Gastroesophageal sphincter (tissue), 4 donors: ENCODE data around the gene SLC36A4. TPM values are rescaled to one million over a fixed set of nuclear protein-coding genes. Genes with fewer than 3 reads are reported as not detected.
"Not testable (repeated sequence)": the region's sequence is repeated elsewhere in the genome, so short reads cannot be mapped to it uniquely, and the experiment has no call there.

Experiments used
- ATAC-seq: fragments of 150-250 bp; one replicate; pipeline ENCODE4 v1.9.1; 2016; ENCODE audit warnings: mild to moderate bottlenecking, moderate library complexity
- H3K27ac ChIP-seq, 4 donors: fragments of 200-600 bp; sonication (generic) in 3 of 4; 1 replicate in 3 of 4; 2 replicates in 1 of 4; pipeline ENCODE4 v1.5.1; 2016 to 2019
- H3K27me3 ChIP-seq: fragments of 200-600 bp; sonication (generic); one replicate; pipeline ENCODE4 v1.5.1; 2019
- H3K36me3 ChIP-seq, 2 donors: fragments of 200-600 bp; sonication (generic); one replicate each; pipeline ENCODE4 v1.5.1; 2019; ENCODE audit warnings: control low read depth in 1 of 2
- H3K4me1 ChIP-seq, 3 donors: fragments of 200-600 bp; sonication (generic); 1 replicate in 2 of 3; 2 replicates in 1 of 3; pipeline ENCODE4 v1.5.1; 2016 to 2019; ENCODE audit warnings: control low read depth in 2 of 3
- H3K4me3 ChIP-seq, 2 donors: fragments of 200-600 bp; sonication (generic); one replicate each; pipeline ENCODE4 v1.5.1; 2019; ENCODE audit warnings: mild to moderate bottlenecking in 1 of 2, moderate library complexity in 1 of 2
- H3K9me3 ChIP-seq, 3 donors: fragments of 200-600 bp; sonication (generic); one replicate each; pipeline ENCODE4 v1.5.1; 2017 to 2019; ENCODE audit warnings: control low read depth in 2 of 3
- EP300 ChIP-seq: sonication (generic); formaldehyde crosslinking; IDR thresholded peaks from one replicate; pipeline ENCODE4 v1.6.1; 2017; ENCODE audit warnings: antibody characterized with exemption, mild to moderate bottlenecking
- POLR2A ChIP-seq, 2 donors: fragments of 450-650 bp; IDR thresholded peaks; one replicate each; pipeline ENCODE4 v1.6.1; 2017; ENCODE audit warnings: antibody characterized with exemption in 2 of 2, mild to moderate bottlenecking in 2 of 2, moderate library complexity in 1 of 2
- POLR2AphosphoS5 ChIP-seq: sonication (generic); formaldehyde crosslinking; IDR thresholded peaks from one replicate; pipeline ENCODE4 v1.6.1; 2017; ENCODE audit warnings: antibody characterized with exemption
- WGBS, 2 donors: methylation state at CpG; one replicate each; pipeline ENCODE4 v1.1.5; 2018; ENCODE audit warnings: low coverage in 1 of 2; 5-methylcytosine and 5-hydroxymethylcytosine counted together
- total RNA-seq, 4 donors: library from RNA; depleted of rRNA; stranded (reverse); fragments of >200 nt; gene quantifications; one replicate each; pipeline ENCODE4 v1.1.0, GENCODE V29; 2016
- TF ChIP-seq, protein P1 (sequence below), 4 experiments: fragments of 200-600 bp in 2 of 4; fragments of 450-650 bp in 2 of 4; sonication (generic) in 1 of 4; IDR thresholded peaks; one replicate each; pipeline ENCODE4 v1.5.1; 2017 to 2019; ENCODE audit warnings: antibody characterized with exemption in 4 of 4, mild to moderate bottlenecking in 2 of 4, moderate library complexity in 2 of 4

SLC36A4 gene
- total RNA-seq, 4 donors from 2014 or later = 10.4 to 21.9 (median 18.9) TPM

DNA sequence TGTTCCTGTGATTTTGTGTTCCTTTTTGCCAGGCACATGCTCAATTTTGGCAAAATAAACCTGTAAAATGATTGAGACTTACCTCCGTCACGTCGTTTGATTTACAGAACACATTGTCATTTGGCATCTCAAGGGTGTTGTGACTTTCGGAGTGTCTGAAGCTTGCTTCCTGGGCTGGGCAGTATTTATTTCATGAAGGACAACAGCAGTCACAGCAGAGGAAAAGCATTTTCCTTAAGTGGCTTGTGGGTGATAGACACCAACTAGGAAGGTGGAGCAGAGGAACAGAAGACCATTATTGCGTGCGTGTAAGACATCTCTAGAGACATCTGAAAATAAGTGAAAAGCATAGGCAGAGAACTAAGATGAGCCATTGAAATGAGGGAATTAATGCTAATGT, 80.2 kb downstream of the SLC36A4 start:
- no peak for ATAC-seq
- Histone ChIP-seq H3K27me3 (no peaks in the 10 kb centered on the region), H3K27ac (no peak overlapping the region), H3K36me3 (no peaks in the 10 kb centered on the region), H3K4me3 (no peak overlapping the region), H3K9me3 (no peaks in the 10 kb centered on the region), H3K4me1 (no peaks in the 10 kb centered on the region)
- WGBS, 2 donors = 37 to 72% methylated on average over 2 to 6 of the region's 6 CpGs
- TF ChIP-seq, protein P1, sequence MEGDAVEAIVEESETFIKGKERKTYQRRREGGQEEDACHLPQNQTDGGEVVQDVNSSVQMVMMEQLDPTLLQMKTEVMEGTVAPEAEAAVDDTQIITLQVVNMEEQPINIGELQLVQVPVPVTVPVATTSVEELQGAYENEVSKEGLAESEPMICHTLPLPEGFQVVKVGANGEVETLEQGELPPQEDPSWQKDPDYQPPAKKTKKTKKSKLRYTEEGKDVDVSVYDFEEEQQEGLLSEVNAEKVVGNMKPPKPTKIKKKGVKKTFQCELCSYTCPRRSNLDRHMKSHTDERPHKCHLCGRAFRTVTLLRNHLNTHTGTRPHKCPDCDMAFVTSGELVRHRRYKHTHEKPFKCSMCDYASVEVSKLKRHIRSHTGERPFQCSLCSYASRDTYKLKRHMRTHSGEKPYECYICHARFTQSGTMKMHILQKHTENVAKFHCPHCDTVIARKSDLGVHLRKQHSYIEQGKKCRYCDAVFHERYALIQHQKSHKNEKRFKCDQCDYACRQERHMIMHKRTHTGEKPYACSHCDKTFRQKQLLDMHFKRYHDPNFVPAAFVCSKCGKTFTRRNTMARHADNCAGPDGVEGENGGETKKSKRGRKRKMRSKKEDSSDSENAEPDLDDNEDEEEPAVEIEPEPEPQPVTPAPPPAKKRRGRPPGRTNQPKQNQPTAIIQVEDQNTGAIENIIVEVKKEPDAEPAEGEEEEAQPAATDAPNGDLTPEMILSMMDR (IDR thresholded peaks at IDR 0.05) = no peak
- TF ChIP-seq POLR2AphosphoS5 (no peak), EP300 (no peak), POLR2A (IDR thresholded peaks at IDR 0.05) (no peak)

DNA sequence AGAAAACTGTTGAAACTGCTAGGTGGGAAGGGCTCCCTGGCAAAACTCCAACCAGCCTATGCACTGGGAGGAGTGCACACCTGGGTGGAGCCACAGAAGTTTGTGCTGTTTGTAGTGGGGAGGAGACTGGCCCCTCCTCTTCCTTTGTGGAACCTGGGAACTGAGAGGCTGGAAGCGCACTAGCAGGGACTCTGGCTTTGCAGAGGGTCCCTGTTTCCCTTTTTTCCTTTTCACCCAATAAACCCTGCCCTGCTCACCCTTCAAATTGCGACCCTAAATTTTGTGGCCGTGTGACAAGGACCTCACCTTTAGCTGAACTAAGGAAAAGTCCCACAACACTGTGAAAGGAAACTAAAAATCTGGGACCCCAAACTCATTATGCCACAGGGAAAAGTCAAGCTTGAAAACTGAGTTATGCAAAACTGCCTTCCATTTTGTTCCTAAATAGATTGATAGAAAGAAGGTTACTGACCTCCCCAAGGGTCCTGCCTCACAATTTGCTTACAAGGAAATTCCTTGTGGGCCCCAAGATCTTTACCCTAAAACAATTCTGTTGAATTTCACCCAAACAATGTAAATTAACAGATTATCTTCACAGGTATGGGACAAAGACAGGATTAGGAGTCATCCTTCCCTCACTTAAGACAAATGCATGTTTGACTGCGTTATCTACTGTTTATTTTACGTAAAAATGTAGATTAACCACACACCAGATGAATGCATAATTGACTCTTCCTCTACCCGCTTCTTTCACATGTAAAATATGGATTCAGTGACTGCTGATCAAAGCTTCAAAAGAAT, 81.0 kb downstream of the SLC36A4 start:
- 52 to 68% methylated on average over 5 to 6 of the region's 6 CpGs for WGBS, 2 donors
- no peaks in the 10 kb centered on the region for H3K27me3 ChIP-seq
- H3K27ac ChIP-seq = no peak overlapping the region
- H3K9me3 ChIP-seq = no peaks in the 10 kb centered on the region
- TF ChIP-seq POLR2A (IDR thresholded peaks at IDR 0.05) = no peak
- no peak for TF ChIP-seq POLR2AphosphoS5
- no peak for TF ChIP-seq EP300
- TF ChIP-seq, protein P1 (IDR thresholded peaks at IDR 0.05) = no peak
- H3K4me3 ChIP-seq = no peak overlapping the region
- no peaks in the 10 kb centered on the region for H3K36me3 ChIP-seq
- H3K4me1 ChIP-seq = no peaks in the 10 kb centered on the region
- no peak for ATAC-seq

DNA sequence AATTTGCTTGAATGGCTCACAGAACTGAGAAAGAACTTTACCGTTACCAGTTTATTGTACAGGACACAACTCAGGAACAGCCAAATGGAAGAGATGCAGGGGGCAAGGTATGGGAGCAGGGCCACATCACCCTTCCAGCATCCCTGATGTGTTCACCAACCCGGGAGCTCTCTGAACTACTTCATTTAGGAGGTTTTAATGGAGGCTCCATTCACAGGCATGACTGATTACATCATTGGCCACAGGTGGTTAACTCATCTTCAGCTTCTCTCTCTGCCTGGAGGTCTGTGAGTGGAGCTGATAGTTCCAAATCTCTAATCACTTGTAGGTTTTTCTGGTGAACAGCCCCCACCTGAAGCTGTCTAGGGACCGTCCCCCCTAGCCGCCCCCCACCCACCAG, 83.5 kb downstream of the SLC36A4 start:
- H3K4me3 ChIP-seq = no peak overlapping the region
- no peaks in the 10 kb centered on the region for H3K36me3 ChIP-seq
- 75% methylated on average over 2 of the region's 4 CpGs; no CpG with 5 or more reads in 1 of the 2 donors for WGBS, 2 donors
- no peak for ATAC-seq
- H3K4me1 ChIP-seq = no peaks in the 10 kb centered on the region
- H3K9me3 ChIP-seq = peaks cover 0 to 13% (median 0%) of the 10 kb centered on the region in 3 donors
- TF ChIP-seq POLR2AphosphoS5 (no peak), POLR2A (IDR thresholded peaks at IDR 0.05) (no peak), EP300 (no peak)
- TF ChIP-seq, protein P1 (IDR thresholded peaks at IDR 0.05) = no peak
- H3K27me3 ChIP-seq = no peaks in the 10 kb centered on the region
- H3K27ac ChIP-seq = no peak overlapping the region

DNA sequence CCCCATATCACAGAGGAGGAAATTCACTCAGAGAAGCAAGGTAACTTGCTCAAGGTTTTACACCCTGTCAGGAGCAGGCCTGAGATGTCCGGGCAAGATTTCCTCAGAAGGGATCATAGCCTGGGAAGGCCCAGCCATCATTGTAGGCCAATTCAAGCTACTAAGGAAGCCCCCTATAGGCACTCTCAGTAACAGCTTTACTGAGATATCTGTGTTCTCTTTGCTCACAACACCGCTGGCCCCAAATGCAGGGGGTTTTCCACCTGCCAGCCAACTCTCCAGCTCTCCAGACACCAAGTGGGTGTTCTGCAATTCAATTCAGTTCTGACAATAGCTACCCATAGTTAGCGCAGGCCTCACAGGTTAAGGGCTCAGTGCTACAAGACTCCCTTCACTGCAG, 84.0 kb downstream of the SLC36A4 start:
- ATAC-seq = no peak
- no peaks in the 10 kb centered on the region for H3K27me3 ChIP-seq
- H3K36me3 ChIP-seq = no peaks in the 10 kb centered on the region
- no peaks in the 10 kb centered on the region for H3K4me1 ChIP-seq
- no peak overlapping the region for H3K4me3 ChIP-seq
- peaks cover 0 to 13% (median 0%) of the 10 kb centered on the region in 3 donors for H3K9me3 ChIP-seq
- TF ChIP-seq POLR2A (IDR thresholded peaks at IDR 0.05) = no peak
- TF ChIP-seq, protein P1 (IDR thresholded peaks at IDR 0.05) = no peak
- TF ChIP-seq EP300 = no peak
- no peak for TF ChIP-seq POLR2AphosphoS5
- H3K27ac ChIP-seq = no peak overlapping the region
- 66 to 100% methylated on average over 1 to 3 of the region's 3 CpGs for WGBS, 2 donors

DNA sequence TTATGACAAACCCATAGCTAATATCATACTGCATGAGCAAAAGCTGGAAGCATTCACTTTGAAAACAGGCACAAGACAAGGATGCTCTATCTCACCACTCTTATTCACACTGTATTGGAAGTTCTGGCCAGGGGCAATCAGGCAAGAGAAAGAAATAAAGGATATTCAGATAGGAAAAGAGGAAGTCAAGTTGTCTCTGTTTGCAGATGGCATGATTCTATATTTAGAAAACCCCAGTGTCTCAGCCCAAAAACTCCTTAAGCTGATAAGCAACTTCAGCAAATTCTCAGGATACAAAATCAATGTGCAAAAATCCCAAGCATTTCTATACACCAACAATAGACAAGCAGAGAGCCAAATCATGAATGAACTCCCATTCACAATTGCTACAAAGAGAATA, 86.6 kb downstream of the SLC36A4 start:
- H3K9me3 ChIP-seq = peaks cover 0 to 13% (median 0%) of the 10 kb centered on the region in 3 donors
- not testable (repeated sequence) for H3K36me3 ChIP-seq, H3K27ac ChIP-seq, H3K27me3 ChIP-seq, ATAC-seq, H3K4me3 ChIP-seq, H3K4me1 ChIP-seq
